HepG2 (cell line): ENCODE measurements around the gene SF1.

Source experiments
- ARID2 ChIP-seq: sonication (generic); formaldehyde crosslinking; IDR thresholded peaks from 2 replicates; pipeline ENCODE4 v1.8.1; 2022; ENCODE audit warnings: mild to moderate bottlenecking, missing genetic modification reagents, borderline replicate concordance
- EZH2 ChIP-seq: conservative IDR thresholded peaks from 2 replicates; pipeline ENCODE4 v1.6.1; 2012; ENCODE audit warnings: mild to moderate bottlenecking, low read depth, low read length, moderate library complexity
- HDAC6 ChIP-seq: fragments of 200-600 bp; sonication (generic); IDR thresholded peaks from 2 replicates; pipeline ENCODE4 v1.7.0; 2017; ENCODE audit warnings: mild to moderate bottlenecking, antibody characterized with exemption, low read length, low read depth
- ZNF777 ChIP-seq: sonication (generic); formaldehyde crosslinking; IDR thresholded peaks from 2 replicates; pipeline ENCODE4 v1.4.0; 2020; ENCODE audit warnings: missing genetic modification reagents
- TF ChIP-seq, protein P1 (sequence below): sonication (generic); formaldehyde crosslinking; IDR thresholded peaks from 2 replicates; pipeline ENCODE4 v1.4.0; 2020; ENCODE audit warnings: mild to moderate bottlenecking, missing genetic modification reagents
- TF ChIP-seq, protein P2 (sequence below): sonication (generic); formaldehyde crosslinking; IDR thresholded peaks from 2 replicates; pipeline ENCODE4 v1.4.0; 2020; ENCODE audit warnings: missing genetic modification reagents

DNA sequence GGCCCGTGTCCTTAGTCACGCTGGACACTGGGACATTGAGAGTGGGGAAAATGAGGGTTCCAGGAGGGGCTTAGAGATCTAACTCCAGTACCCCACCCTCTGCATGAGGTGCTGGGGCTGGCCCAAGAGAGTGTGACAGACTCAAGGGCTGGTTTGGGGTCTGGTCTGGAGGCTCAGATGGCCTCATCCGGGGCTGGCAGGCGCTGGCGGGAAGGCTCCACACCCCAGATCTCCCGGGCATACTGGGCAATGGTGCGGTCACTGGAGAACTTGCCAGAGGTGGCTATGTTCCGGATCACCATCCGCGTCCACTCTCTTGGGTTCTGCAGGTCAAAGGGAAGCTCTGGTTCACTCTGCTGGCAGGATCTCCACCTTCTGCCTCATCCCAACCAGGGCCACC lies 31.9 kb downstream of the SF1 start:
- TF ChIP-seq ARID2 (CRISPR knock-in tag) = no peak
- TF ChIP-seq HDAC6 = no peak
- TF ChIP-seq, protein P1, sequence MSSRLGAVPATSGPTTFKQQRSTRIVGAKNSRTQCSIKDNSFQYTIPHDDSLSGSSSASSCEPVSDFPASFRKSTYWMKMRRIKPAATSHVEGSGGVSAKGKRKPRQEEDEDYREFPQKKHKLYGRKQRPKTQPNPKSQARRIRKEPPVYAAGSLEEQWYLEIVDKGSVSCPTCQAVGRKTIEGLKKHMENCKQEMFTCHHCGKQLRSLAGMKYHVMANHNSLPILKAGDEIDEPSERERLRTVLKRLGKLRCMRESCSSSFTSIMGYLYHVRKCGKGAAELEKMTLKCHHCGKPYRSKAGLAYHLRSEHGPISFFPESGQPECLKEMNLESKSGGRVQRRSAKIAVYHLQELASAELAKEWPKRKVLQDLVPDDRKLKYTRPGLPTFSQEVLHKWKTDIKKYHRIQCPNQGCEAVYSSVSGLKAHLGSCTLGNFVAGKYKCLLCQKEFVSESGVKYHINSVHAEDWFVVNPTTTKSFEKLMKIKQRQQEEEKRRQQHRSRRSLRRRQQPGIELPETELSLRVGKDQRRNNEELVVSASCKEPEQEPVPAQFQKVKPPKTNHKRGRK (CRISPR knock-in tag) = no peak
- TF ChIP-seq, protein P2, sequence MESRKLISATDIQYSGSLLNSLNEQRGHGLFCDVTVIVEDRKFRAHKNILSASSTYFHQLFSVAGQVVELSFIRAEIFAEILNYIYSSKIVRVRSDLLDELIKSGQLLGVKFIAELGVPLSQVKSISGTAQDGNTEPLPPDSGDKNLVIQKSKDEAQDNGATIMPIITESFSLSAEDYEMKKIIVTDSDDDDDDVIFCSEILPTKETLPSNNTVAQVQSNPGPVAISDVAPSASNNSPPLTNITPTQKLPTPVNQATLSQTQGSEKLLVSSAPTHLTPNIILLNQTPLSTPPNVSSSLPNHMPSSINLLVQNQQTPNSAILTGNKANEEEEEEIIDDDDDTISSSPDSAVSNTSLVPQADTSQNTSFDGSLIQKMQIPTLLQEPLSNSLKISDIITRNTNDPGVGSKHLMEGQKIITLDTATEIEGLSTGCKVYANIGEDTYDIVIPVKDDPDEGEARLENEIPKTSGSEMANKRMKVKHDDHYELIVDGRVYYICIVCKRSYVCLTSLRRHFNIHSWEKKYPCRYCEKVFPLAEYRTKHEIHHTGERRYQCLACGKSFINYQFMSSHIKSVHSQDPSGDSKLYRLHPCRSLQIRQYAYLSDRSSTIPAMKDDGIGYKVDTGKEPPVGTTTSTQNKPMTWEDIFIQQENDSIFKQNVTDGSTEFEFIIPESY (CRISPR knock-in tag) = no peak
- TF ChIP-seq EZH2 = no peak
- TF ChIP-seq ZNF777 (CRISPR knock-in tag) = no peak
